ELF-1 (cell line): Measurements from ENCODE around the gene SLC6A14.

Experiments used
- DNase-seq: peaks from one replicate; pipeline ENCODE4 v3.0.0-alpha.2; 2016; ENCODE audit warnings: low read depth, low spot score

SLC6A14 gene

GRCh38 chrX:116436358-116436816 lies at the start of gene SLC6A14:
Gene SLC6A14 (plus strand): TSS chrX:116436606. CDS start chrX:116436710, 104 bp downstream.
- DNase-seq = peak; percentile 8

- no peak for DNase-seq
These were observed 40.7 kb upstream of the SLC6A14 start for GRCh38 chrX:116395752-116396151.

- DNase-seq = no peak
These were observed 36.7 kb upstream of the SLC6A14 start for GRCh38 chrX:116399681-116400080.

GRCh38 chrX:116409219-116409618 lies 27.2 kb upstream of the SLC6A14 start:
- DNase-seq = no peak

GRCh38 chrX:116413273-116413672 lies 23.1 kb upstream of the SLC6A14 start:
- DNase-seq = no peak

- DNase-seq = no peak
These were observed 19.2 kb upstream of the SLC6A14 start for GRCh38 chrX:116417214-116417613.

- no peak for DNase-seq
These were observed 18.4 kb upstream of the SLC6A14 start for GRCh38 chrX:116417968-116418367.

GRCh38 chrX:116427978-116428377 lies 8.4 kb upstream of the SLC6A14 start:
- DNase-seq = no peak

GRCh38 chrX:116435597-116435996 lies 809 bp upstream of the SLC6A14 start:
- DNase-seq = no peak

- DNase-seq = no peak
These were observed 12.8 kb downstream of the SLC6A14 start for GRCh38 chrX:116449156-116449555.

GRCh38 chrX:116462822-116463221 lies 26.4 kb downstream of the SLC6A14 start, which contains the start of gene CT83:
Gene CT83 (minus strand): TSS chrX:116462976. CDS start chrX:116462856, 120 bp downstream.
- DNase-seq = no peak

GRCh38 chrX:116480059-116480458 lies 43.7 kb downstream of the SLC6A14 start:
- no peak for DNase-seq

- DNase-seq = no peak
These were observed 53.7 kb downstream of the SLC6A14 start for GRCh38 chrX:116490104-116490503.

- no peak for DNase-seq
These were observed 56.9 kb downstream of the SLC6A14 start for GRCh38 chrX:116493271-116493670.

- no peak for DNase-seq
These were observed 63.4 kb downstream of the SLC6A14 start for GRCh38 chrX:116499780-116500179.
